SK-N-SH treated with all-trans-retinoic acid at 6 μM for 48 hours (cell line): ENCODE results near the gene ABCA6.

ENCODE experiments used
- ARNTL ChIP-seq: fragments of 450-650 bp; formaldehyde crosslinking; IDR thresholded peaks from 2 replicates; pipeline ENCODE4 v1.5.0; 2020; ENCODE audit warnings: low read depth, mild to moderate bottlenecking, moderate library complexity, borderline replicate concordance
- BACH2 ChIP-seq: fragments of 250-450 bp; sonication (Bioruptor Pico); IDR thresholded peaks from 2 replicates; pipeline ENCODE4 v1.9.0; 2021; ENCODE audit warnings: mild to moderate bottlenecking, borderline replicate concordance
- CREB5 ChIP-seq: fragments of 250-450 bp; sonication (Bioruptor Pico); IDR thresholded peaks from 2 replicates; pipeline ENCODE4 v1.5.1; 2020; ENCODE audit warnings: low read depth, mild to moderate bottlenecking, moderate library complexity
- CSRNP3 ChIP-seq: fragments of 250-450 bp; sonication (Bioruptor Pico); IDR thresholded peaks from 2 replicates; pipeline ENCODE4 v1.5.1; 2021; ENCODE audit warnings: mild to moderate bottlenecking, moderate library complexity
- OSR1 ChIP-seq: fragments of 250-450 bp; sonication (Bioruptor Pico); IDR thresholded peaks from 2 replicates; pipeline ENCODE4 v1.8.0; 2022; ENCODE audit warnings: moderate library complexity, mild to moderate bottlenecking, inconsistent platforms
- PATZ1 ChIP-seq: fragments of 250-450 bp; sonication (Bioruptor Pico); IDR thresholded peaks from 2 replicates; pipeline ENCODE4 v1.8.0; 2020; ENCODE audit warnings: mild to moderate bottlenecking, moderate library complexity, borderline replicate concordance
- POU6F1 ChIP-seq: fragments of 250-450 bp; sonication (Bioruptor Pico); IDR thresholded peaks from 2 replicates; pipeline ENCODE4 v1.8.0; 2021; ENCODE audit warnings: low read depth, mild to moderate bottlenecking, moderate library complexity, borderline replicate concordance
- PPARA ChIP-seq: fragments of 250-450 bp; sonication (Bioruptor Pico); IDR thresholded peaks from 2 replicates; pipeline ENCODE4 v1.5.0; 2020; ENCODE audit warnings: mild to moderate bottlenecking, borderline replicate concordance
- SNAI2 ChIP-seq: fragments of 250-450 bp; sonication (Bioruptor Pico); IDR thresholded peaks from 2 replicates; pipeline ENCODE4 v1.5.0; 2020; ENCODE audit warnings: mild to moderate bottlenecking, moderate library complexity
- ZC3H10 ChIP-seq: fragments of 250-450 bp; sonication (Bioruptor Pico); IDR thresholded peaks from 2 replicates; pipeline ENCODE4 v1.5.1; 2021; ENCODE audit warnings: mild to moderate bottlenecking, moderate library complexity
- ZFP3 ChIP-seq: fragments of 250-450 bp; sonication (Bioruptor Pico); IDR thresholded peaks from 2 replicates; pipeline ENCODE4 v1.5.0; 2020; ENCODE audit warnings: mild to moderate bottlenecking, moderate library complexity

- TF ChIP-seq OSR1, result no peak
- no peak for TF ChIP-seq ZC3H10 (CRISPR knock-in tag)
- TF ChIP-seq PATZ1 (CRISPR knock-in tag), result no peak
- TF ChIP-seq PPARA, result no peak
- no peak for TF ChIP-seq CREB5 (CRISPR knock-in tag)
- no peak for TF ChIP-seq SNAI2 (CRISPR knock-in tag)
- TF ChIP-seq POU6F1 (CRISPR knock-in tag), result no peak
- TF ChIP-seq CSRNP3 (CRISPR knock-in tag), result no peak
- TF ChIP-seq ARNTL (CRISPR knock-in tag), result no peak
- no peak for TF ChIP-seq BACH2 (CRISPR knock-in tag)
- TF ChIP-seq ZFP3 (CRISPR knock-in tag), result no peak
Observed at GRCh38 chr17:69111794-69112193, 29.9 kb downstream of the ABCA6 start.
